Activated T-cell treated with anti-CD3 and anti-CD28 coated beads, Interleukin-2, amount 50 U/mL, for 4 hours (primary cell): ENCODE measurements around the gene SULF2. TPM values are rescaled to one million over a fixed set of nuclear protein-coding genes. Genes with fewer than 3 reads are reported as not detected.

ENCODE experiments used
- ATAC-seq, 2 donors: fragments of 200-7000 bp; cut with Tn5 transposase; one replicate each; pipeline ENCODE4 v1.10.0; 2021
- DNase-seq: peaks from one replicate; pipeline ENCODE4 v3.0.0-alpha.2; 2020
- H3K27me3 Mint-ChIP-seq: one replicate; pipeline ENCODE4 v1.8.0; 2021; ENCODE audit warnings: low read depth, mixed read lengths
- H3K36me3 Mint-ChIP-seq: one replicate; pipeline ENCODE4 v1.8.0; 2022; ENCODE audit warnings: mixed read lengths; ENCODE audit not compliant: insufficient read depth
- H3K4me1 Mint-ChIP-seq: one replicate; pipeline ENCODE4 v1.8.0; 2021; ENCODE audit warnings: low read depth, mixed read lengths
- H3K4me3 Mint-ChIP-seq: one replicate; pipeline ENCODE4 v1.8.0; 2021; ENCODE audit warnings: mild to moderate bottlenecking, moderate library complexity, mixed read lengths
- H3K9me3 Mint-ChIP-seq: one replicate; pipeline ENCODE4 v1.8.0; 2021; ENCODE audit warnings: mixed read lengths
- total RNA-seq, 3 donors: library from RNA; stranded (reverse); gene quantifications; one replicate each; pipeline ENCODE4 v1.2.1, GENCODE V29; 2021

SULF2 gene
- total RNA-seq, 3 donors from 2014 or later, result 0.66 to 1.2 (median 0.79) TPM

GRCh38 chr20:47735412-47736400 is 49.6 kb downstream of the SULF2 start:
- no peaks in the 10 kb centered on the region for H3K4me1 Mint-ChIP-seq
- H3K4me3 Mint-ChIP-seq, result no peak overlapping the region
- no peaks in the 10 kb centered on the region for H3K9me3 Mint-ChIP-seq
- no peak for ATAC-seq
- H3K27me3 Mint-ChIP-seq, result peaks cover under 1% of the 10 kb centered on the region
- no peak for DNase-seq
- H3K36me3 Mint-ChIP-seq, result no peaks in the 10 kb centered on the region

GRCh38 chr20:47734870-47735269 is 50.4 kb downstream of the SULF2 start:
- no peak overlapping the region for H3K4me3 Mint-ChIP-seq
- no peak for DNase-seq
- no peak for ATAC-seq
- H3K27me3 Mint-ChIP-seq, result no peaks in the 10 kb centered on the region
- no peaks in the 10 kb centered on the region for H3K36me3 Mint-ChIP-seq
- H3K4me1 Mint-ChIP-seq, result no peaks in the 10 kb centered on the region
- H3K9me3 Mint-ChIP-seq, result no peaks in the 10 kb centered on the region

GRCh38 chr20:47733892-47734291 is 51.4 kb downstream of the SULF2 start:
- Mint-ChIP-seq H3K9me3 (no peaks in the 10 kb centered on the region), H3K27me3 (no peaks in the 10 kb centered on the region), H3K4me3 (no peak overlapping the region), H3K36me3 (no peaks in the 10 kb centered on the region), H3K4me1 (peaks cover 2% of the 10 kb centered on the region)
- ATAC-seq (no peak), DNase-seq (no peak)

- H3K9me3 Mint-ChIP-seq, result no peaks in the 10 kb centered on the region
- no peak for ATAC-seq
- no peak overlapping the region for H3K4me3 Mint-ChIP-seq
Observed at GRCh38 chr20:47730744-47731143, 54.5 kb downstream of the SULF2 start.

GRCh38 chr20:47729472-47729871 is 55.8 kb downstream of the SULF2 start:
- no peaks in the 10 kb centered on the region for H3K27me3 Mint-ChIP-seq
- H3K9me3 Mint-ChIP-seq, result no peaks in the 10 kb centered on the region
- peaks cover 34% of the 10 kb centered on the region for H3K4me1 Mint-ChIP-seq
- DNase-seq, result no peak
- no peak for ATAC-seq
- H3K4me3 Mint-ChIP-seq, result no peak overlapping the region
- no peaks in the 10 kb centered on the region for H3K36me3 Mint-ChIP-seq

More at GRCh38 chr20:47730744-47731143, 54.5 kb downstream of the SULF2 start:
- Mint-ChIP-seq H3K4me1 (peaks cover 28% of the 10 kb centered on the region), H3K36me3 (no peaks in the 10 kb centered on the region), H3K27me3 (no peaks in the 10 kb centered on the region)
- no peak for DNase-seq

- Mint-ChIP-seq H3K9me3 (no peaks in the 10 kb centered on the region), H3K4me1 (peaks cover 34% of the 10 kb centered on the region), H3K36me3 (no peaks in the 10 kb centered on the region), H3K27me3 (no peaks in the 10 kb centered on the region), H3K4me3 (peak overlapping the region; percentile 81)
- DNase-seq (no peak), ATAC-seq (peak; percentile 8 to 15)
Observed at GRCh38 chr20:47727909-47728361, 57.3 kb downstream of the SULF2 start.

GRCh38 chr20:47727170-47727880 is 58.0 kb downstream of the SULF2 start:
- ATAC-seq, result peak; percentile 92 to 93
- Mint-ChIP-seq H3K36me3 (no peaks in the 10 kb centered on the region), H3K4me3 (peak overlapping the region; percentile 81), H3K27me3 (no peaks in the 10 kb centered on the region), H3K9me3 (no peaks in the 10 kb centered on the region), H3K4me1 (peaks cover 34% of the 10 kb centered on the region)
- DNase-seq, result peak; percentile 41

- DNase-seq (no peak), ATAC-seq (no peak)
- Mint-ChIP-seq H3K36me3 (no peaks in the 10 kb centered on the region), H3K27me3 (no peaks in the 10 kb centered on the region), H3K4me1 (peaks cover 34% of the 10 kb centered on the region), H3K4me3 (peak overlapping the region; percentile 1), H3K9me3 (no peaks in the 10 kb centered on the region)
Observed at GRCh38 chr20:47726632-47727031, 58.6 kb downstream of the SULF2 start.

- H3K4me1 Mint-ChIP-seq, result peaks cover 34% of the 10 kb centered on the region
- no peaks in the 10 kb centered on the region for H3K27me3 Mint-ChIP-seq
- H3K36me3 Mint-ChIP-seq, result no peaks in the 10 kb centered on the region
- DNase-seq (peak; percentile 65), ATAC-seq (peak; percentile 70 to 77)
- H3K4me3 Mint-ChIP-seq, result no peak overlapping the region
- H3K9me3 Mint-ChIP-seq, result no peaks in the 10 kb centered on the region
Observed at GRCh38 chr20:47725248-47725973, 59.9 kb downstream of the SULF2 start.

- Mint-ChIP-seq H3K4me1 (peaks cover 34% of the 10 kb centered on the region), H3K27me3 (no peaks in the 10 kb centered on the region), H3K9me3 (no peaks in the 10 kb centered on the region), H3K36me3 (no peaks in the 10 kb centered on the region), H3K4me3 (no peak overlapping the region)
- no peak for ATAC-seq
- DNase-seq, result no peak
Observed at GRCh38 chr20:47724910-47725247, 60.4 kb downstream of the SULF2 start.

- peaks cover 34% of the 10 kb centered on the region for H3K4me1 Mint-ChIP-seq
- DNase-seq, result no peak
- no peaks in the 10 kb centered on the region for H3K36me3 Mint-ChIP-seq
Observed at GRCh38 chr20:47724396-47724795, 60.9 kb downstream of the SULF2 start.

GRCh38 chr20:47723322-47723721 is 62.0 kb downstream of the SULF2 start:
- DNase-seq (no peak), ATAC-seq (no peak)
- Mint-ChIP-seq H3K9me3 (no peaks in the 10 kb centered on the region), H3K4me3 (no peak overlapping the region), H3K36me3 (no peaks in the 10 kb centered on the region), H3K4me1 (peaks cover 26% of the 10 kb centered on the region), H3K27me3 (no peaks in the 10 kb centered on the region)

More at GRCh38 chr20:47724396-47724795, 60.9 kb downstream of the SULF2 start:
- Mint-ChIP-seq H3K27me3 (no peaks in the 10 kb centered on the region), H3K9me3 (no peaks in the 10 kb centered on the region), H3K4me3 (no peak overlapping the region)
- ATAC-seq, result no peak

- DNase-seq (no peak), ATAC-seq (no peak)
Observed at GRCh38 chr20:47720636-47721427, 64.4 kb downstream of the SULF2 start.

More at GRCh38 chr20:47720636-47721427, 64.4 kb downstream of the SULF2 start:
- Mint-ChIP-seq H3K4me3 (no peak overlapping the region), H3K27me3 (peaks cover 1% of the 10 kb centered on the region), H3K36me3 (no peaks in the 10 kb centered on the region), H3K9me3 (no peaks in the 10 kb centered on the region), H3K4me1 (peaks cover 6% of the 10 kb centered on the region)
